KMS-11 (cell line): ENCODE measurements around the gene CCNT2.
"Not testable (repeated sequence)": the region's sequence is repeated elsewhere in the genome, so short reads cannot be mapped to it uniquely, and the experiment has no call there.

ENCODE experiments used
- H2AFZ ChIP-seq: fragments of 200-600 bp; sonication (generic); 2 replicates; pipeline ENCODE4 v1.6.1; 2016; ENCODE audit warnings: antibody characterized with exemption, mixed run types, low read depth
- H3K27ac ChIP-seq: fragments of 200-600 bp; sonication (generic); 2 replicates; pipeline ENCODE4 v1.6.1; 2016; ENCODE audit warnings: mild to moderate bottlenecking, mixed run types
- H3K27me3 ChIP-seq: fragments of 200-600 bp; sonication (generic); 2 replicates; pipeline ENCODE4 v1.6.1; 2017; ENCODE audit warnings: mild to moderate bottlenecking, low read depth, mixed run types, moderate library complexity; ENCODE audit not compliant: insufficient read depth
- H3K36me3 ChIP-seq: fragments of 200-600 bp; sonication (generic); 2 replicates; pipeline ENCODE4 v1.6.1; 2017; ENCODE audit warnings: mild to moderate bottlenecking, mixed run types; ENCODE audit not compliant: insufficient read depth
- H3K4me1 ChIP-seq: fragments of 200-600 bp; sonication (generic); 2 replicates; pipeline ENCODE4 v1.6.1; 2016; ENCODE audit warnings: mild to moderate bottlenecking, low read depth, mixed run types; ENCODE audit not compliant: poor library complexity, severe bottlenecking
- H3K4me2 ChIP-seq: fragments of 200-600 bp; sonication (generic); 2 replicates; pipeline ENCODE4 v1.7.0; 2016; ENCODE audit warnings: mild to moderate bottlenecking, mixed run types
- H3K4me3 ChIP-seq: fragments of 200-600 bp; sonication (generic); IDR thresholded peaks from 2 replicates; pipeline ENCODE4 v1.6.1; 2017; ENCODE audit warnings: low read depth, low read length, mixed read lengths; ENCODE audit not compliant: insufficient read depth
- H3K79me2 ChIP-seq: fragments of 200-600 bp; sonication (generic); 2 replicates; pipeline ENCODE4 v1.6.1; 2016; ENCODE audit warnings: low read depth, mixed run types; ENCODE audit not compliant: insufficient read depth
- H3K9ac ChIP-seq: fragments of 200-600 bp; sonication (generic); 2 replicates; pipeline ENCODE4 v1.6.1; 2016; ENCODE audit warnings: mild to moderate bottlenecking, mixed run types
- H4K20me1 ChIP-seq: fragments of 200-600 bp; sonication (generic); 2 replicates; pipeline ENCODE4 v1.6.1; 2016; ENCODE audit warnings: mild to moderate bottlenecking, mixed run types; ENCODE audit not compliant: insufficient read depth
- TF ChIP-seq, protein P1 (sequence below): fragments of 200-600 bp; sonication (generic); conservative IDR thresholded peaks from 2 replicates; pipeline ENCODE4 v1.6.1; 2017; ENCODE audit warnings: low read depth, mild to moderate bottlenecking, antibody characterized with exemption, low read length, moderate library complexity, mixed read lengths

CCNT2 gene

DNA sequence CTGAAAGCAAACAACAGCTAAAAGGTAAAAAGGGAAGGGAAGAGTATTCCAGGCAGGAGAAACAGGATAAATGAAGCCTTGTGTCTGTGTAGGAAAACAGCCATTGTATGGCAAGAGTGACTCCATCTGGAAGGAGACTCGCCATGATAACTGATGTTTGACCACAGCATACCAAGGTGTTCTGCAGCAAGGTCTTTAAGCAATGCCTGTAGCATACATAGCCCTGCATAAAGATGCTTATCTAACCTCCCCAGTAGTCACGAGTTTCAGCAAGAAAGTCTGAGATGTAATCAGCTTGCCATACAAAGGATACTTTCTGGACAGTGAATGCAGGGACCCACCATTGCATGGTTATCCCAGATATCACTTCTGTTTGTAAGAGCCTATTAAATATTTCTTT, 11.9 kb upstream of the CCNT2 start:
- TF ChIP-seq, protein P1, sequence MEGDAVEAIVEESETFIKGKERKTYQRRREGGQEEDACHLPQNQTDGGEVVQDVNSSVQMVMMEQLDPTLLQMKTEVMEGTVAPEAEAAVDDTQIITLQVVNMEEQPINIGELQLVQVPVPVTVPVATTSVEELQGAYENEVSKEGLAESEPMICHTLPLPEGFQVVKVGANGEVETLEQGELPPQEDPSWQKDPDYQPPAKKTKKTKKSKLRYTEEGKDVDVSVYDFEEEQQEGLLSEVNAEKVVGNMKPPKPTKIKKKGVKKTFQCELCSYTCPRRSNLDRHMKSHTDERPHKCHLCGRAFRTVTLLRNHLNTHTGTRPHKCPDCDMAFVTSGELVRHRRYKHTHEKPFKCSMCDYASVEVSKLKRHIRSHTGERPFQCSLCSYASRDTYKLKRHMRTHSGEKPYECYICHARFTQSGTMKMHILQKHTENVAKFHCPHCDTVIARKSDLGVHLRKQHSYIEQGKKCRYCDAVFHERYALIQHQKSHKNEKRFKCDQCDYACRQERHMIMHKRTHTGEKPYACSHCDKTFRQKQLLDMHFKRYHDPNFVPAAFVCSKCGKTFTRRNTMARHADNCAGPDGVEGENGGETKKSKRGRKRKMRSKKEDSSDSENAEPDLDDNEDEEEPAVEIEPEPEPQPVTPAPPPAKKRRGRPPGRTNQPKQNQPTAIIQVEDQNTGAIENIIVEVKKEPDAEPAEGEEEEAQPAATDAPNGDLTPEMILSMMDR = no peak

DNA sequence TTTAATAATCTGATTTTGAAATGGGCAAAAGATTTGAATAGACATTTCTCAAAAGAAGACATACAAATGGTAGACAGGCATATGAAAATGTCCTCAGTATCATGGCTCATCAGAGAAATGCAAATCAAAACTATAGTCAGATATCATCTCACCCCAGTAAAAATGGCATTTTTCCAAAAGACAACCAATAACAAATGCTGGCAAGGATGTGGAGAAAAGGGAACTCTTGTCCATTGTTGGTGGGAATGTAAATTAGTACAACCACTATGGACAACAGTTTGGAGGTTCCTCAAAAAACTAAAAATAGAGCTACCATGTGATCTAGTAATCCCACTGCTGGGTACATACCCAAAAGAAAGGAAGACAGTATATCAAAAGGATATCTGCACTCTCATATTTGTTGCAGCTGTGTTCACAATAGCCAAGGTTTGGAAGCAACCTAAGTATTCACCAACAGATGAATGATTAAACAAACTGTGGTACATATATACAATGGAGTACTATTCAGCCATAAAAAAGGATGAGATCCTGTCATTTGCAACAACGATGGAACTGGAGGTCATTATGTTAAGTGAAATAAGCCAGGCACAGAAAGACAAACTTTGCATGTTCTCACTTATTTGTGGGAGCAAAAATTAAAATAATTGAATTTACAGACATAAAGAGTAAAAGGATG, 11.0 kb upstream of the CCNT2 start:
- not testable (repeated sequence) for H3K4me1 ChIP-seq, H2AFZ ChIP-seq, H3K27ac ChIP-seq, H3K27me3 ChIP-seq, H3K79me2 ChIP-seq, H3K9ac ChIP-seq, H3K4me2 ChIP-seq, H3K4me3 ChIP-seq, H3K36me3 ChIP-seq, H4K20me1 ChIP-seq

More for the DNA sequence above, 11.9 kb upstream of the CCNT2 start:
- Histone ChIP-seq H3K9ac (no peak overlapping the region), H3K27me3 (no peaks in the 10 kb centered on the region), H3K79me2 (no peaks in the 10 kb centered on the region), H3K27ac (no peak overlapping the region), H4K20me1 (no peaks in the 10 kb centered on the region), H3K4me2 (no peak overlapping the region), H3K4me3 (no peak overlapping the region), H3K36me3 (no peaks in the 10 kb centered on the region), H2AFZ (no peak overlapping the region), H3K4me1 (no peaks in the 10 kb centered on the region)

DNA sequence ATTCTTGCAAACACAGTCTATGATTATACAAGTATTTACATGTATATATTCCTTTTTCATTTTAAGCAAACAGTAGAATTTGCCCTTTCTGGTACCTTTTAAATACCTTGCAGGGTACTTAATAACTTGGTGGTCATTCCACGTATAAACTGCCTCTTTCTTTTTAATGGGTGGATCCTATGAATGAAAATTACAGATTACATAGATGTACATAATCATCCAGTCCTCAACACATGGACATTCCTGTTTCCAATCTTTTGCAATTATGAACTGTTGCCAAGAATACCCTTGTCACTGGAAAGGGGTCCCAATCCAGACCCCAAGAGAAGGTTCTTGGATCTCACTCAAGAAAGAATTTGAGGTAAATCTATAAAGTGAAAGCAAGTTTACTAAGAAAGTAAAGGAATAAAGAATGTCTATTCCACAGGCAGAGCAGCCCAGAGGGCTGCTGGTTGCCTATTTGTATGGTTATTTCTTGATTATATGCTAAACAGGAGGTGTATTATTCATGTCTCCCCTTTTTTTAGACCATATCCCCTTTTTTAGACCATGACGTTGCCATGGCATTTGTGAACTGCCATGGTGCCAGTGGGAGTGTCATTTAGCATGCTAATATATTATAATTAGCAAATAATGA, 7.7 kb upstream of the CCNT2 start:
- Histone ChIP-seq H3K27ac (no peak overlapping the region), H3K4me2 (no peak overlapping the region), H3K36me3 (no peaks in the 10 kb centered on the region), H3K27me3 (no peaks in the 10 kb centered on the region), H2AFZ (no peak overlapping the region), H4K20me1 (no peaks in the 10 kb centered on the region), H3K4me1 (no peaks in the 10 kb centered on the region), H3K4me3 (no peak overlapping the region), H3K9ac (no peak overlapping the region), H3K79me2 (no peaks in the 10 kb centered on the region)
- TF ChIP-seq, protein P1 = no peak

DNA sequence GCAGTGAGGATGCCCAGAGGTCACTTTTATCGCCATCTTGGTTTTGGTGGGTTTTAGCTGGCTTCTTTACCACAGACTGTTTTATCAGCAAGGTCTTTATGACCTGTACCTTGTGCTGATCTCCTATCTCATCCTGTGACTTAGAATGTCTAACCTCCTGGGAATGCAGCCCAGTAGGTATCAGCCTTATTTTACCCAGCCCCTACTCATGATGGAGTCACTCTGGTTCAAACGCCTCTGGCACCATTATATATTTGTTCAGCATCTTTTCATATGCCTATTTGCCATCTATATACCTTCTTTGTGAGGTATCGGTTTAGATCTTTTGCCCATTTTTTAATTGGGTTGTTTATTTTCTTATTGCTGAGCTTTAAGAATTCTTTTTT, 7.2 kb upstream of the CCNT2 start:
- no peaks in the 10 kb centered on the region for H4K20me1 ChIP-seq
- H3K27me3 ChIP-seq = no peaks in the 10 kb centered on the region
- TF ChIP-seq, protein P1 = no peak
- H3K27ac ChIP-seq = no peak overlapping the region
- H3K4me2 ChIP-seq = no peak overlapping the region
- no peak overlapping the region for H3K4me3 ChIP-seq
- no peaks in the 10 kb centered on the region for H3K79me2 ChIP-seq
- no peak overlapping the region for H2AFZ ChIP-seq
- no peaks in the 10 kb centered on the region for H3K4me1 ChIP-seq
- H3K9ac ChIP-seq = no peak overlapping the region
- no peaks in the 10 kb centered on the region for H3K36me3 ChIP-seq

DNA sequence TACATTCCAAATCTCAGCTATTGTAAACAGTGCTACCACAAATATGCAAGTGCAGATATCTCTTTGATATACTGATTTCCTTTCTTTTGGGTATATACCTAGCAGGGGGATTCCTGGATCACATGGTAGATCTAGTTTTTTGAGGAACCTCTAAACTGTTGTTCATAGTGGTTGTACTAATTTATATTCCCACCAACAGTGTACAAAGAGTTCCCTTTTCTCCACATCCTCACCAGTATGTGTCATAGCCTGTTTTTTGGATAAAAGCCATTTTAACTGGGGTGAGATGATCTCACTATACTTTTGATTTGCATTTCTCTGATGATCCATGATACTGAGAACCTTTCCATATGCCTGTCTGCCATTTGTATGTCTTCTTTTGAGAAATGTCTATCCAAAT, 6.3 kb upstream of the CCNT2 start:
- Histone ChIP-seq H3K79me2 (no peaks in the 10 kb centered on the region), H3K4me3 (no peak overlapping the region), H3K4me2 (no peak overlapping the region), H3K4me1 (peaks cover 6% of the 10 kb centered on the region), H2AFZ (no peak overlapping the region), H3K36me3 (no peaks in the 10 kb centered on the region), H3K27me3 (no peaks in the 10 kb centered on the region), H3K27ac (no peak overlapping the region), H4K20me1 (no peaks in the 10 kb centered on the region), H3K9ac (no peak overlapping the region)
- TF ChIP-seq, protein P1 = no peak
